ENCODE results near the gene SLBP. TPM values are rescaled to one million over a fixed set of nuclear protein-coding genes. Genes with fewer than 3 reads are reported as not detected.

The SLBP gene
- total and polyA plus RNA-seq, 2 of the 8 experiments (the other 6 are each of a cell fraction or from before 2014, with no cell fraction given): 44.1 to 49.0 TPM

DNA sequence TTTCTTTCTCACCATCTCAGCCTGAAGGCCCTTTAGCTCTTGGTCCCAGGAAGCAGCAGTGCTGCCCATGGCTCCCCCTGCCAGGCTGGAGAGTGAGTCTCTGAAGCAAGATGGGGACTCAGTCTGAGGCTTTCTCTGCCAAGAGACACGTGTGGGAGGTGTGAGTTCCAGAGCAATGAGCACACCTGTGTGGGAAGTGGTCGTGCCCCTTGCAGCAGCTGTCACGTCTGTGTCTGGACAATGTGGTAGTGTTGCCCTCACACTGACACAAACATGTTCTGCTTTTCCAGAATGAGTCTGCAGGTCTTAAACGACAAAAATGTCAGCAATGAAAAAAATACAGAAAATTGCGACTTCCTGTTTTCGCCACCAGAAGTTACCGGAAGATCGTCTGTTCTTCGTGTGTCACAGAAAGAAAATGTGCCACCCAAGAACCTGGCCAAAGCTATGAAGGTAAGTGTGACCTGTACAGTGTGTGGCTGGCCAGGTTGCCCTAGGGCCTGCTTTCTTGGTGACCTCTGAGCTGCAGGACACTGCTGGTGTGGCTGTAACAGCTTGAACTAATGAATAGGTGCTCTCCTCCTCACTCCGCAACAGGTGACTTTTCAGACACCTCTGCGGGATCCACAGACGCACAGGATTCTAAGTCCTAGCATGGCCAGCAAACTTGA, 11.1 kb upstream of the SLBP start:
- Histone ChIP-seq H3K9ac (replicated peaks in 1 of 4; ENCODE audit: extremely low read depth in 1 of 4, low read depth in 3 of 4, low read length in 3 of 4) (no peak overlapping the region), H3K79me1 (ENCODE audit: low read depth, low read length) (peaks cover 15% of the 10 kb centered on the region), H3K4me2 (ENCODE audit: insufficient read depth in 1 of 2, low read depth in 2 of 2, low read length in 2 of 2) (peak overlapping the region; percentile 80 to 85; a peak in 1 of 4 replicates), H3K27me3 (replicated peaks in 1 of 4; ENCODE audit: control insufficient read depth in 3 of 4, extremely low read depth in 1 of 4, insufficient read depth in 3 of 4, low read length in 3 of 4) (no peaks in the 10 kb centered on the region), H3K27ac (ENCODE audit: low read depth, low read length) (0 out of 2 replicates have a peak overlapping the region, but pooled peaks have one; percentile 12), H2BK5ac (ENCODE audit: low read depth, low read length) (no peak overlapping the region; the same call in 1 of the 2 replicates), H4K91ac (replicated peaks; ENCODE audit: insufficient read length, low read length) (no peak overlapping the region), H3K18ac (ENCODE audit: extremely low read depth, low read length) (no peak overlapping the region), H3K23ac (ENCODE audit: insufficient read length) (no peak overlapping the region), H3K79me2 (ENCODE audit: control insufficient read depth in 1 of 2, insufficient read depth in 2 of 2, low read length in 2 of 2) (peaks cover 9 to 42% of the 10 kb centered on the region in 2 experiments; a peak in 3 of 4 replicates), H2AFZ (ENCODE audit: low read length) (no peak overlapping the region), H2BK120ac (replicated peaks; ENCODE audit: low read depth, low read length) (no peak overlapping the region), H3K36me3 (ENCODE audit: control insufficient read depth in 2 of 4, insufficient read depth in 4 of 4, low read length in 3 of 4) (peaks cover 29 to 37% (median 33%) of the 10 kb centered on the region in 4 experiments), H3K4me3 (ENCODE audit: extremely low read depth in 1 of 4, insufficient read depth in 2 of 4, low read depth in 3 of 4, low read length in 4 of 4) (peak overlapping the region in 1 of 4 experiments; percentile 96; a peak in 1 of 8 replicates), H3K4me1 (replicated peaks in 1 of 4; ENCODE audit: control insufficient read depth in 3 of 4, insufficient read depth in 4 of 4, low read length in 3 of 4) (peaks cover 0 to 19% (median 12%) of the 10 kb centered on the region in 4 experiments; a peak in 6 of 7 replicates), H3K4ac (replicated peaks; ENCODE audit: insufficient read length, low read depth, low read length) (no peak overlapping the region), H3K14ac (ENCODE audit: insufficient read length) (no peak overlapping the region), H2BK12ac (ENCODE audit: low read depth, low read length) (no peak overlapping the region), H4K8ac (ENCODE audit: extremely low read depth, insufficient read depth, low read length) (no peak overlapping the region), H3K56ac (replicated peaks; ENCODE audit: insufficient read length, low read depth, low read length) (no peak overlapping the region), H4K20me1 (replicated peaks in 1 of 2; ENCODE audit: control insufficient read depth in 1 of 2, insufficient read depth in 2 of 2, low read length in 2 of 2) (peaks cover 19 to 23% of the 10 kb centered on the region in 2 experiments), H3K9me3 (ENCODE audit: insufficient read depth in 2 of 2, low read depth in 1 of 2, low read length in 1 of 2) (no peaks in the 10 kb centered on the region), H2BK20ac (ENCODE audit: low read length) (no peak overlapping the region), H4K5ac (ENCODE audit: insufficient read length, low read depth, low read length) (no peak overlapping the region), H2AK5ac (ENCODE audit: low read depth, low read length) (no peak overlapping the region), H2BK15ac (ENCODE audit: low read length) (no peak overlapping the region), H3K23me2 (ENCODE audit: low read depth, low read length) (peaks cover 12% of the 10 kb centered on the region)
- no peak for FAIRE-seq
- 92% methylated on average over 12 of the region's 12 CpGs; no CpG with 5 or more reads in 1 of the 2 experiments for WGBS, 2 experiments (ENCODE audit: extremely low coverage in 1 of 2, insufficient coverage in 1 of 2, insufficient read length in 1 of 2, insufficient replicate concordance in 2 of 2, low coverage in 1 of 2, low lambda C conversion rate in 2 of 2, missing lambda C conversion rate in 1 of 2)
- ChIA-PET CTCF (ENCODE audit: partially characterized antibody) (interaction anchor here (0.6 to 18.6 kb wide), 11 partner anchors 10 to 176 kb away, joined by 3 to 326 read pairs (median 3); no protein-coding TSS in a partner anchor), POLR2A (ENCODE audit: partially characterized antibody) (interaction anchor here (0.8 to 8.8 kb wide), 4 partner anchors 12 to 61 kb away, joined by 3 to 100 read pairs (median 5); partner anchors contain the start of gene SLBP)
- no peak for DNase-seq (ENCODE audit: low read depth in 1 of 2, low spot score in 2 of 2)
- TF ChIP-seq CBX8 (IDR thresholded peaks at IDR 0.05; ENCODE audit: borderline replicate concordance, low read depth, low read length): no peak
- TF ChIP-seq KDM5A (IDR thresholded peaks at IDR 0.05; ENCODE audit: low read length): no peak
- no peak for TF ChIP-seq FOSL1 (IDR thresholded peaks at IDR 0.05; ENCODE audit: insufficient read depth, low read depth, low read length)
- no peak for TF ChIP-seq JUN (IDR thresholded peaks at IDR 0.05; ENCODE audit: low read depth, low read length)
- no peak for TF ChIP-seq CHD2 (IDR thresholded peaks at IDR 0.05; ENCODE audit: low read length)
- TF ChIP-seq MAFK (IDR thresholded peaks at IDR 0.05; ENCODE audit: low read depth, low read length): no peak
- no peak for TF ChIP-seq TEAD4 (IDR thresholded peaks at IDR 0.05; ENCODE audit: low read depth, low read length)
- TF ChIP-seq SRF (IDR thresholded peaks at IDR 0.05; ENCODE audit: low read depth, low read length): no peak
- no peak for TF ChIP-seq RBBP5 (IDR thresholded peaks at IDR 0.05; ENCODE audit: borderline replicate concordance, low read depth, low read length)
- no peak for TF ChIP-seq RXRA (IDR thresholded peaks at IDR 0.05; ENCODE audit: insufficient read depth, low read depth, low read length)
- TF ChIP-seq BRCA1 (IDR thresholded peaks at IDR 0.05; ENCODE audit: low read depth, low read length): no peak
- no peak for TF ChIP-seq SUZ12 (IDR thresholded peaks at IDR 0.05; ENCODE audit: low read length)
- no peak for TF ChIP-seq KDM1A (IDR thresholded peaks at IDR 0.05; ENCODE audit: borderline replicate concordance, low read length)

Data from H1 (cell line).